Fibroblast of the aortic adventitia (primary cell): Measurements from ENCODE around the gene LYRM4. TPM values are rescaled to one million over a fixed set of nuclear protein-coding genes. Genes with fewer than 3 reads are reported as not detected.

ENCODE experiments used
- DNase-seq: peaks from one replicate; pipeline ENCODE4 v3.0.0-alpha.2; 2010; ENCODE audit warnings: low read depth
- H3K4me3 ChIP-seq: 2 replicates; pipeline ENCODE4 v1.5.1; 2011; ENCODE audit warnings: low read depth, mild to moderate bottlenecking, control low read depth, low read length, moderate library complexity
- CTCF ChIP-seq: IDR thresholded peaks from 2 replicates; pipeline ENCODE4 v1.5.1; 2011; ENCODE audit warnings: mild to moderate bottlenecking, low read length, control low read depth, inconsistent platforms; ENCODE audit not compliant: insufficient read depth
- total RNA-seq: library from RNA; depleted of rRNA; stranded (reverse); fragments of >200 nt; gene quantifications from 2 replicates; pipeline ENCODE4 v1.2.3, GENCODE V29; 2012; ENCODE audit warnings: low replicate concordance

Gene LYRM4
- total RNA-seq, 1 donor = 21.2 TPM

- no peak for DNase-seq
- no peak overlapping the region for H3K4me3 ChIP-seq
- TF ChIP-seq CTCF = no peak
Measured at GRCh38 chr6:5211492-5211891, 49.3 kb downstream of the LYRM4 start.

GRCh38 chr6:5208471-5208971, 52.2 kb downstream of the LYRM4 start:
- DNase-seq = peak; percentile 26
- TF ChIP-seq CTCF = no peak
- no peak overlapping the region for H3K4me3 ChIP-seq

DNA sequence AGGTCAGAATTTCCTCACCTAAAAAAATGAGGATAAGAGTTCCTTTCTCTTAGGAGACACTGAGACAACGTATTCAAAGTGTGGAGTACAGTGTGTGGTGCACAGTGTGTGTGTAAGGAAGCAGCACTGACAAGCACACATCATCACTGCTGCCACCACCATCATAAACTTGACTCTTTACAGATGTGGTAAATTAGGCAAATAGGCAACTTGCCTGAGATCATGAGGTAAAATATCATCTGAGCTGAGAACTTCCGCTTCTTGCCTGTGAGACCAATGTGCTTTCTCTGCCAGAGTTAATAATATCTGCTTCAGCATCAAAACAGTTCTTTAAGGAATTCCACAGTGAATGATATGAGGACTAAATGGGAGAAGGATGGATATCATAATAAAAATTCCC, 52.7 kb downstream of the LYRM4 start:
- no peak overlapping the region for H3K4me3 ChIP-seq
- DNase-seq = peak; percentile 31
- TF ChIP-seq CTCF = no peak

DNA sequence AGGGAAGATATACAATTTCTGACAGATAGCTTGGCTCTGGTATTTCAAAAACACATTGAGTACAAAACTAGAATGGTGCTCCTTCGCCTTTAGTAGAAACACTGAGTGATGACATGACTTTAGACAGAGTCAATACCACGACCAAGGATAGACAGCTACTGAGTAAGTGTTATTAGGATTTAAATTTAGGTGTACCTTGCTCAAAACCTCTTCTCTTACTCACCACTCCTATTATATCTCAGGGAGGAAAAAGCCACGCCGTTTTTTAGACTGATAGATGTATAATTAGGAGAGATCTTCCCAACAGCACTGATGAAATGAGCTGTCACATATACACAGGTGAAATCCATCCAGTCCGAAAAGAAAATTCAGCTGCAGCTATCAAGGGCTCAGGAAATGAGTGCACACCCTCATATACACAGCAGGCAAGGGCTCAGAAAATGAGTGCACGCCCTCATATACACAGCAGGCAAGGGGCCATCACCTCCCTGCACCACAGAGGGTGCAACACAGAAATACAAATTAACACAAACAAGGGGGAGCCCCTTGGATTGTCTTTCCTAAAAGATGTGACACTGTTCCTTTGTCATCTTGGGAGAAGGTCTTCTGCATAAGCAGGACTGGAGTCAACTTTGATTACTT, 53.7 kb downstream of the LYRM4 start:
- no peak overlapping the region for H3K4me3 ChIP-seq
- DNase-seq = no peak
- no peak for TF ChIP-seq CTCF

GRCh38 chr6:5205877-5206850, 54.6 kb downstream of the LYRM4 start:
- no peak overlapping the region for H3K4me3 ChIP-seq
- TF ChIP-seq CTCF = no peak
- peak; percentile 83 for DNase-seq

- DNase-seq = peak; percentile 9
- no peak overlapping the region for H3K4me3 ChIP-seq
- no peak for TF ChIP-seq CTCF
Measured at GRCh38 chr6:5205035-5205507, 55.7 kb downstream of the LYRM4 start.
